NCI-H510A treated with DMSO at 0.1 percent for 48 hours (cell line): ENCODE measurements around the gene GRIN2A.

ENCODE experiments used
- DNase-seq: peaks from one replicate; lab custom pipeline; 2025; lab: John Stamatoyannopoulos, UW

Gene GRIN2A

GRCh38 chr16:10130538-10130937 lies 51.7 kb downstream of the GRIN2A start:
- no peak for DNase-seq

- DNase-seq: no peak
Observed at GRCh38 chr16:10128397-10129258, 53.6 kb downstream of the GRIN2A start.

GRCh38 chr16:10126686-10127085 lies 55.5 kb downstream of the GRIN2A start:
- DNase-seq: no peak

- no peak for DNase-seq
Observed at GRCh38 chr16:10123141-10123540, 59.1 kb downstream of the GRIN2A start.

GRCh38 chr16:10122546-10122945 lies 59.7 kb downstream of the GRIN2A start:
- DNase-seq: no peak

GRCh38 chr16:10121897-10122425 lies 60.3 kb downstream of the GRIN2A start:
- no peak for DNase-seq

GRCh38 chr16:10121491-10121890 lies 60.7 kb downstream of the GRIN2A start:
- no peak for DNase-seq

- DNase-seq: no peak
Observed at GRCh38 chr16:10120953-10121352, 61.3 kb downstream of the GRIN2A start.

GRCh38 chr16:10114409-10114808 lies 67.8 kb downstream of the GRIN2A start:
- DNase-seq: no peak

- no peak for DNase-seq
Observed at GRCh38 chr16:10113248-10113647, 69.0 kb downstream of the GRIN2A start.

GRCh38 chr16:10112021-10112420 lies 70.2 kb downstream of the GRIN2A start:
- no peak for DNase-seq

GRCh38 chr16:10111156-10111761 lies 71.0 kb downstream of the GRIN2A start:
- no peak for DNase-seq

GRCh38 chr16:10110552-10110951 lies 71.7 kb downstream of the GRIN2A start:
- no peak for DNase-seq

- no peak for DNase-seq
Observed at GRCh38 chr16:10107081-10107480, 75.1 kb downstream of the GRIN2A start.

- no peak for DNase-seq
Observed at GRCh38 chr16:10103700-10104099, 78.5 kb downstream of the GRIN2A start.

- no peak for DNase-seq
Observed at GRCh38 chr16:10103118-10103517, 79.1 kb downstream of the GRIN2A start.

- no peak for DNase-seq
Observed at GRCh38 chr16:10100829-10101228, 81.4 kb downstream of the GRIN2A start.

- no peak for DNase-seq
Observed at GRCh38 chr16:10098991-10099390, 83.2 kb downstream of the GRIN2A start.

- DNase-seq: no peak
Observed at GRCh38 chr16:10097271-10097670, 85.0 kb downstream of the GRIN2A start.

- no peak for DNase-seq
Observed at GRCh38 chr16:10093576-10093975, 88.7 kb downstream of the GRIN2A start.

GRCh38 chr16:10090816-10091215 lies 91.4 kb downstream of the GRIN2A start:
- DNase-seq: no peak

GRCh38 chr16:10088380-10088793 lies 93.8 kb downstream of the GRIN2A start:
- no peak for DNase-seq

- no peak for DNase-seq
Observed at GRCh38 chr16:10087151-10087550, 95.1 kb downstream of the GRIN2A start.
